Measurements from ENCODE around the gene PHLDA2. TPM values are rescaled to one million over a fixed set of nuclear protein-coding genes. Genes with fewer than 3 reads are reported as not detected.

Gene PHLDA2
- total and polyA plus RNA-seq, 2 donors (not counting 1 experiment from before 2014, with no cell fraction given): 1.4 TPM; not detected in 1

GRCh38 chr11:2901196-2901796 lies 27.9 kb downstream of the PHLDA2 start:
- CTCF ChIA-PET: interaction anchor here (0.7 to 4.9 kb wide), 3 partner anchors 13 to 368 kb away, joined by 3 to 36 read pairs (median 13); no protein-coding TSS in a partner anchor
- H3K27me3 Mint-ChIP-seq: peaks cover 5% of the 10 kb centered on the region
- H3K9me3 ChIP-seq (ENCODE audit: control extremely low read depth in 1 of 3, control insufficient read depth in 2 of 3, insufficient read depth in 1 of 3, low read length in 2 of 3): peaks cover 0 to 6% (median 0%) of the 10 kb centered on the region in 3 donors
- H3K9ac ChIP-seq (ENCODE audit: low read length): peak overlapping the region; percentile 82
- peak overlapping the region; percentile 100 for H3K4me2 ChIP-seq (replicated peaks; ENCODE audit: low read depth, low read length, poor library complexity, severe bottlenecking)
- peaks cover 20% of the 10 kb centered on the region for H3K4me1 Mint-ChIP-seq
- POLR2A ChIA-PET: interaction anchor here (0.6 to 0.7 kb wide), 2 partner anchors 10 to 1049 kb away, joined by 3 to 4 read pairs; no protein-coding TSS in a partner anchor
- WGBS (ENCODE audit: insufficient coverage): 97% methylated on average over 15 of the region's 16 CpGs
- H3K36me3 ChIP-seq (replicated peaks in 1 of 2; ENCODE audit: control extremely low read depth in 1 of 2, control insufficient read depth in 1 of 2, extremely low read depth in 1 of 2, insufficient read depth in 2 of 2, low read length in 1 of 2): no peaks in the 10 kb centered on the region
- H3K4me1 ChIP-seq (ENCODE audit: control insufficient read depth in 2 of 2, insufficient read depth in 2 of 2, low read length in 2 of 2): peaks cover 9 to 26% of the 10 kb centered on the region in 2 donors
- no peaks in the 10 kb centered on the region for H3K9me3 Mint-ChIP-seq (ENCODE audit: insufficient read depth)
- H3K27me3 ChIP-seq (replicated peaks in 1 of 4; ENCODE audit: control extremely low read depth in 1 of 4, control insufficient read depth in 3 of 4, insufficient read depth in 4 of 4, low read length in 3 of 4): no peaks in the 10 kb centered on the region
- H2AFZ ChIP-seq (ENCODE audit: insufficient read depth, low read depth, low read length, poor library complexity, severe bottlenecking): peak overlapping the region; percentile 85
- peak overlapping the region; percentile 42 for H3K4me3 Mint-ChIP-seq
- no peaks in the 10 kb centered on the region for H4K20me1 ChIP-seq (ENCODE audit: control insufficient read depth, insufficient read depth, low read length, poor library complexity, severe bottlenecking)
- ATAC-seq (ENCODE audit: low read depth) (no peak), DNase-seq (no peak)
- no peak overlapping the region for H3K27ac ChIP-seq (ENCODE audit: low read length in 2 of 2)
- H3K27ac Mint-ChIP-seq: peak overlapping the region; percentile 78
- TF ChIP-seq EZH2 (IDR thresholded peaks at IDR 0.05; ENCODE audit: borderline replicate concordance, insufficient read depth, low read depth, low read length, poor library complexity, severe bottlenecking): no peak
- no peak for TF ChIP-seq CTCF (IDR thresholded peaks at IDR 0.05)
- H3K79me2 ChIP-seq (ENCODE audit: control insufficient read depth, insufficient read depth, low read length): no peaks in the 10 kb centered on the region
- H3K4me3 ChIP-seq (ENCODE audit: control extremely low read depth in 1 of 5, extremely low read depth in 1 of 5, insufficient read depth in 1 of 5, low read depth in 2 of 5, low read length in 4 of 5): peak overlapping the region in 4 of 5 experiments; percentile 65 to 87 (median 68)
- intact Hi-C loops (cut with micrococcal nuclease): loop anchor here (10.0 kb wide), 1 partner anchor 154 kb away; the partner anchor contains the start of gene CARS1

- WGBS (ENCODE audit: insufficient coverage): 64% methylated on average over 8 of the region's 13 CpGs
- CTCF ChIA-PET: interaction anchor here (0.7 to 1.9 kb wide), 4 partner anchors 10 to 366 kb away, joined by 3 to 6 read pairs (median 4); no protein-coding TSS in a partner anchor
- H3K9me3 ChIP-seq (ENCODE audit: control extremely low read depth in 1 of 3, control insufficient read depth in 2 of 3, insufficient read depth in 1 of 3, low read length in 2 of 3): no peaks in the 10 kb centered on the region
- no peaks in the 10 kb centered on the region for H3K27me3 ChIP-seq (replicated peaks in 1 of 4; ENCODE audit: control extremely low read depth in 1 of 4, control insufficient read depth in 3 of 4, insufficient read depth in 4 of 4, low read length in 3 of 4)
- H2AFZ ChIP-seq (ENCODE audit: insufficient read depth, low read depth, low read length, poor library complexity, severe bottlenecking): no peak overlapping the region
- intact Hi-C loops (cut with micrococcal nuclease): no loop called here
- H3K9ac ChIP-seq (ENCODE audit: low read length): no peak overlapping the region
- H3K36me3 ChIP-seq (replicated peaks in 1 of 2; ENCODE audit: control extremely low read depth in 1 of 2, control insufficient read depth in 1 of 2, extremely low read depth in 1 of 2, insufficient read depth in 2 of 2, low read length in 1 of 2): no peaks in the 10 kb centered on the region
- H3K27ac ChIP-seq (ENCODE audit: low read length in 2 of 2): no peak overlapping the region
- TF ChIP-seq CTCF (IDR thresholded peaks at IDR 0.05) (no peak), EZH2 (IDR thresholded peaks at IDR 0.05; ENCODE audit: borderline replicate concordance, insufficient read depth, low read depth, low read length, poor library complexity, severe bottlenecking) (no peak)
- H3K4me2 ChIP-seq (replicated peaks; ENCODE audit: low read depth, low read length, poor library complexity, severe bottlenecking): no peak overlapping the region
- POLR2A ChIA-PET: no interaction called here
- Mint-ChIP-seq H3K4me1 (peaks cover 20% of the 10 kb centered on the region), H3K27me3 (no peaks in the 10 kb centered on the region), H3K27ac (peak overlapping the region; percentile 5), H3K9me3 (ENCODE audit: insufficient read depth) (no peaks in the 10 kb centered on the region), H3K4me3 (peak overlapping the region; percentile 21)
- ATAC-seq (ENCODE audit: low read depth) (no peak), DNase-seq (no peak)
- no peaks in the 10 kb centered on the region for H3K79me2 ChIP-seq (ENCODE audit: control insufficient read depth, insufficient read depth, low read length)
- H4K20me1 ChIP-seq (ENCODE audit: control insufficient read depth, insufficient read depth, low read length, poor library complexity, severe bottlenecking): no peaks in the 10 kb centered on the region
- no peak overlapping the region for H3K4me3 ChIP-seq (ENCODE audit: control extremely low read depth in 1 of 5, extremely low read depth in 1 of 5, insufficient read depth in 1 of 5, low read depth in 2 of 5, low read length in 4 of 5)
- peaks cover 9 to 26% of the 10 kb centered on the region in 2 donors for H3K4me1 ChIP-seq (ENCODE audit: control insufficient read depth in 2 of 2, insufficient read depth in 2 of 2, low read length in 2 of 2)
Measured at GRCh38 chr11:2899080-2899783, 30.0 kb downstream of the PHLDA2 start.

Data from B cell (primary cell).